Neural cell (in vitro differentiated cells): ENCODE results near the gene TEDC2. TPM values are rescaled to one million over a fixed set of nuclear protein-coding genes. Genes with fewer than 3 reads are reported as not detected.

Experiments
- H2AFZ ChIP-seq: fragments of 200-600, 300-800 bp; sonication (generic), shearing (Covaris generic); 2 replicates; pipeline ENCODE4 v1.6.0; 2014; ENCODE audit warnings: low read depth, mild to moderate bottlenecking, antibody characterized with exemption, low read length, moderate library complexity
- H3F3A ChIP-seq: fragments of 200-600 bp; shearing (Covaris generic); 2 replicates; pipeline ENCODE4 v1.6.1; 2016; ENCODE audit warnings: mild to moderate bottlenecking, moderate library complexity, mixed read lengths, antibody characterized with exemption, low read length; ENCODE audit not compliant: insufficient read depth, poor library complexity, severe bottlenecking
- H3K27ac ChIP-seq: fragments of 200-600, 300-800 bp; sonication (generic), shearing (Covaris generic); 2 replicates; pipeline ENCODE4 v1.5.1; 2014; ENCODE audit warnings: mild to moderate bottlenecking, low read length, moderate library complexity
- H3K27me3 ChIP-seq: fragments of 300-800, 200-600 bp; sonication (generic), shearing (Covaris generic); 2 replicates; pipeline ENCODE4 v1.6.0; 2014; ENCODE audit warnings: mild to moderate bottlenecking, low read depth, low read length, moderate library complexity; ENCODE audit not compliant: insufficient read depth
- H3K36me3 ChIP-seq: fragments of 300-800, 200-600 bp; sonication (generic), shearing (Covaris generic); 2 replicates; pipeline ENCODE4 v1.5.1; 2014; ENCODE audit warnings: mild to moderate bottlenecking, antibody characterized with exemption, low read length, moderate library complexity; ENCODE audit not compliant: insufficient read depth
- H3K4me2 ChIP-seq: fragments of 300-800, 200-600 bp; sonication (generic), shearing (Covaris generic); 2 replicates; pipeline ENCODE4 v1.6.0; 2014; ENCODE audit warnings: mild to moderate bottlenecking, low read length
- H3K4me3 ChIP-seq: fragments of 300-800, 200-600 bp; sonication (generic), shearing (Covaris generic); 2 replicates; pipeline ENCODE4 v1.5.1; 2014; ENCODE audit warnings: mild to moderate bottlenecking, low read length, moderate library complexity
- H3K79me2 ChIP-seq: fragments of 200-600 bp; shearing (Covaris generic); replicated peaks from 2 replicates; pipeline ENCODE4 v1.6.0; 2014; ENCODE audit warnings: mild to moderate bottlenecking, low read length, moderate library complexity; ENCODE audit not compliant: insufficient read depth
- H3K9ac ChIP-seq: fragments of 300-800, 200-600 bp; sonication (generic), shearing (Covaris generic); 2 replicates; pipeline ENCODE4 v1.6.1; 2016; ENCODE audit warnings: mild to moderate bottlenecking, low read length, mixed read lengths
- H3K9me2 ChIP-seq: fragments of 200-600 bp; shearing (Covaris generic); 2 replicates; pipeline ENCODE4 v1.6.1; 2016; ENCODE audit warnings: mild to moderate bottlenecking, low read length, mixed read lengths; ENCODE audit not compliant: insufficient read depth
- H3K9me3 ChIP-seq: fragments of 200-600, 300-800 bp; sonication (generic), shearing (Covaris generic); 2 replicates; pipeline ENCODE4 v1.6.1; 2016; ENCODE audit warnings: mild to moderate bottlenecking, mixed run types, low read length, moderate library complexity, mixed read lengths
- H4K20me1 ChIP-seq: fragments of 200-600 bp; shearing (Covaris generic); 2 replicates; pipeline ENCODE4 v1.6.1; 2016; ENCODE audit warnings: mild to moderate bottlenecking, mixed run types; ENCODE audit not compliant: insufficient read depth
- EP300 ChIP-seq: fragments of 450-650 bp; conservative IDR thresholded peaks from 2 replicates; pipeline ENCODE4 v1.6.1; 2014; ENCODE audit warnings: antibody characterized with exemption, mild to moderate bottlenecking, moderate library complexity; ENCODE audit not compliant: poor library complexity, severe bottlenecking
- EZH2 ChIP-seq: fragments of 200-600, 300-800 bp; shearing (Covaris generic), sonication (generic); IDR thresholded peaks from 2 replicates; pipeline ENCODE4 v1.6.1; 2014; ENCODE audit warnings: antibody characterized with exemption, low read length, borderline replicate concordance, mild to moderate bottlenecking; ENCODE audit not compliant: insufficient read depth, poor library complexity, severe bottlenecking
- MXI1 ChIP-seq: fragments of 450-650 bp; conservative IDR thresholded peaks from 2 replicates; pipeline ENCODE4 v1.6.1; 2014; ENCODE audit warnings: antibody characterized with exemption, mild to moderate bottlenecking; ENCODE audit not compliant: poor library complexity, severe bottlenecking
- POLR2AphosphoS5 ChIP-seq: IDR thresholded peaks from 2 replicates; pipeline ENCODE4 v1.6.1; 2012
- RAD21 ChIP-seq: fragments of 450-650 bp; conservative IDR thresholded peaks from 2 replicates; pipeline ENCODE4 v1.6.1; 2014; ENCODE audit warnings: antibody characterized with exemption, mild to moderate bottlenecking, moderate library complexity
- SMC3 ChIP-seq: fragments of 450-650 bp; conservative IDR thresholded peaks from 2 replicates; pipeline ENCODE4 v1.6.1; 2014; ENCODE audit warnings: antibody characterized with exemption, mild to moderate bottlenecking, moderate library complexity; ENCODE audit not compliant: poor library complexity
- TAF1 ChIP-seq: IDR thresholded peaks from 2 replicates; pipeline ENCODE4 v1.6.1; 2012; ENCODE audit warnings: low read depth
- polyA plus RNA-seq: library from polyadenylated mRNA; depleted of rRNA; stranded (reverse); fragments of >200 nt; gene quantifications from 2 replicates; pipeline ENCODE4 v1.2.3, GENCODE V29; 2014
- TF ChIP-seq, protein P1 (sequence below): IDR thresholded peaks from 2 replicates; pipeline ENCODE4 v1.6.1; 2012; ENCODE audit warnings: borderline replicate concordance
- TF ChIP-seq, protein P2 (sequence below): fragments of 450-650 bp; IDR thresholded peaks from 2 replicates; pipeline ENCODE4 v1.5.1; 2014; ENCODE audit warnings: antibody characterized with exemption, mild to moderate bottlenecking, moderate library complexity; ENCODE audit not compliant: poor library complexity, severe bottlenecking

TEDC2 gene
- polyA plus RNA-seq, 1 donor from 2014 or later = 31.5 TPM

DNA sequence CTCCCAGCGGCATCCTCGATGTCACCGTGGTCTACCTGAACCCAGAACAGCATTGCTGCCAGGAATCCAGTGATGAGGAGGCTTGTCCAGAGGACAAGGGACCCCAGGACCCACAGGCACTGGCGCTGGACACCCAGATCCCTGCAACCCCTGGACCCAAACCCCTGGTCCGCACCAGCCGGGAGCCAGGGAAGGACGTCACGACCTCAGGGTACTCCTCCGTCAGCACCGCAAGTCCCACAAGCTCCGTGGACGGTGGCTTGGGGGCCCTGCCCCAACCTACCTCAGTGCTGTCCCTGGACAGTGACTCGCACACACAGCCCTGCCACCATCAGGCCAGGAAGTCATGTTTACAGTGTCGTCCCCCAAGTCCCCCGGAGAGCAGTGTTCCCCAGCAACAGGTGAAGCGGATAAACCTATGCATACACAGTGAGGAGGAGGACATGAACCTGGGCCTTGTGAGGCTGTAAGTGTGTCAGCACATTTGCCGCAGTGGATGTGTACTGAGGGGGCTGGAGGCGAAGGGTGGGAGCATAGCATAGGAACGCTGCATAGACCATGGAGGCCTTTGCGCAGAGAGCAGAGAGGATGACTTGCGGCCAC, 3.3 kb upstream of the TEDC2 start:
- no peak overlapping the region for H3K9ac ChIP-seq

DNA sequence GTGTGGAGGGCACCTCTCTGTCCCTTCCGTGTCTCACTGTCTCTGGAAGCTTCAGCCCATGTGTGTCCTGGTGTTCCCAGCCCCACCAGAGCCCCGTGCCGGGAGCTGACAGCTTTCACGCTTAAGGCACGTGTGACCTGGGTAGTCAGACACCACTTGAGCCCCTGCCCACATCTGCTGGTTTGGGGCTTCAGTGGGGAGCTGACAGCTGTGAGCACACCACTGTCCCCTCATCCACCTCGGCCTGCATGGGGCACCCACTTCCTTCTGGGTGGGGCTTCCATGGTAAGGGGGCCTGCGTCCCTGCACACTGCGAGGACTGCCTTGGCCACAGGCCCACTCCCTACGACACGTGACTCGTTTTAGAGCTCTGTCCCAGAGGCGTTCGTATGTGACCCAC, 2.6 kb upstream of the TEDC2 start:
- no peaks in the 10 kb centered on the region for H3K27me3 ChIP-seq
- TF ChIP-seq, protein P1, sequence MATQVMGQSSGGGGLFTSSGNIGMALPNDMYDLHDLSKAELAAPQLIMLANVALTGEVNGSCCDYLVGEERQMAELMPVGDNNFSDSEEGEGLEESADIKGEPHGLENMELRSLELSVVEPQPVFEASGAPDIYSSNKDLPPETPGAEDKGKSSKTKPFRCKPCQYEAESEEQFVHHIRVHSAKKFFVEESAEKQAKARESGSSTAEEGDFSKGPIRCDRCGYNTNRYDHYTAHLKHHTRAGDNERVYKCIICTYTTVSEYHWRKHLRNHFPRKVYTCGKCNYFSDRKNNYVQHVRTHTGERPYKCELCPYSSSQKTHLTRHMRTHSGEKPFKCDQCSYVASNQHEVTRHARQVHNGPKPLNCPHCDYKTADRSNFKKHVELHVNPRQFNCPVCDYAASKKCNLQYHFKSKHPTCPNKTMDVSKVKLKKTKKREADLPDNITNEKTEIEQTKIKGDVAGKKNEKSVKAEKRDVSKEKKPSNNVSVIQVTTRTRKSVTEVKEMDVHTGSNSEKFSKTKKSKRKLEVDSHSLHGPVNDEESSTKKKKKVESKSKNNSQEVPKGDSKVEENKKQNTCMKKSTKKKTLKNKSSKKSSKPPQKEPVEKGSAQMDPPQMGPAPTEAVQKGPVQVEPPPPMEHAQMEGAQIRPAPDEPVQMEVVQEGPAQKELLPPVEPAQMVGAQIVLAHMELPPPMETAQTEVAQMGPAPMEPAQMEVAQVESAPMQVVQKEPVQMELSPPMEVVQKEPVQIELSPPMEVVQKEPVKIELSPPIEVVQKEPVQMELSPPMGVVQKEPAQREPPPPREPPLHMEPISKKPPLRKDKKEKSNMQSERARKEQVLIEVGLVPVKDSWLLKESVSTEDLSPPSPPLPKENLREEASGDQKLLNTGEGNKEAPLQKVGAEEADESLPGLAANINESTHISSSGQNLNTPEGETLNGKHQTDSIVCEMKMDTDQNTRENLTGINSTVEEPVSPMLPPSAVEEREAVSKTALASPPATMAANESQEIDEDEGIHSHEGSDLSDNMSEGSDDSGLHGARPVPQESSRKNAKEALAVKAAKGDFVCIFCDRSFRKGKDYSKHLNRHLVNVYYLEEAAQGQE = no peak
- TF ChIP-seq RAD21 = no peak
- TF ChIP-seq POLR2AphosphoS5 = no peak
- TF ChIP-seq TAF1 = no peak
- TF ChIP-seq SMC3 = no peak
- TF ChIP-seq EZH2 = no peak
- no peak for TF ChIP-seq EP300
- TF ChIP-seq, protein P2, sequence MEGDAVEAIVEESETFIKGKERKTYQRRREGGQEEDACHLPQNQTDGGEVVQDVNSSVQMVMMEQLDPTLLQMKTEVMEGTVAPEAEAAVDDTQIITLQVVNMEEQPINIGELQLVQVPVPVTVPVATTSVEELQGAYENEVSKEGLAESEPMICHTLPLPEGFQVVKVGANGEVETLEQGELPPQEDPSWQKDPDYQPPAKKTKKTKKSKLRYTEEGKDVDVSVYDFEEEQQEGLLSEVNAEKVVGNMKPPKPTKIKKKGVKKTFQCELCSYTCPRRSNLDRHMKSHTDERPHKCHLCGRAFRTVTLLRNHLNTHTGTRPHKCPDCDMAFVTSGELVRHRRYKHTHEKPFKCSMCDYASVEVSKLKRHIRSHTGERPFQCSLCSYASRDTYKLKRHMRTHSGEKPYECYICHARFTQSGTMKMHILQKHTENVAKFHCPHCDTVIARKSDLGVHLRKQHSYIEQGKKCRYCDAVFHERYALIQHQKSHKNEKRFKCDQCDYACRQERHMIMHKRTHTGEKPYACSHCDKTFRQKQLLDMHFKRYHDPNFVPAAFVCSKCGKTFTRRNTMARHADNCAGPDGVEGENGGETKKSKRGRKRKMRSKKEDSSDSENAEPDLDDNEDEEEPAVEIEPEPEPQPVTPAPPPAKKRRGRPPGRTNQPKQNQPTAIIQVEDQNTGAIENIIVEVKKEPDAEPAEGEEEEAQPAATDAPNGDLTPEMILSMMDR = no peak
- TF ChIP-seq MXI1 = no peak
- H3K9ac ChIP-seq = no peak overlapping the region
- H3K27ac ChIP-seq = no peak overlapping the region
- H3K4me2 ChIP-seq = no peak overlapping the region
- no peaks in the 10 kb centered on the region for H3F3A ChIP-seq
- H3K9me3 ChIP-seq = no peaks in the 10 kb centered on the region
- no peaks in the 10 kb centered on the region for H4K20me1 ChIP-seq
- no peak overlapping the region for H3K4me3 ChIP-seq
- no peaks in the 10 kb centered on the region for H3K36me3 ChIP-seq
- no peaks in the 10 kb centered on the region for H3K9me2 ChIP-seq
- no peaks in the 10 kb centered on the region for H3K79me2 ChIP-seq
- no peak overlapping the region for H2AFZ ChIP-seq

More for the DNA sequence above, 3.3 kb upstream of the TEDC2 start:
- TF ChIP-seq, protein P2 = no peak
- TF ChIP-seq MXI1 = no peak
- no peak for TF ChIP-seq SMC3
- TF ChIP-seq TAF1 = no peak
- no peak for TF ChIP-seq EP300
- no peak for TF ChIP-seq EZH2
- TF ChIP-seq POLR2AphosphoS5 = no peak
- no peak for TF ChIP-seq RAD21
- no peaks in the 10 kb centered on the region for H3K36me3 ChIP-seq
- H3K79me2 ChIP-seq = no peaks in the 10 kb centered on the region
- H2AFZ ChIP-seq = no peak overlapping the region
- no peaks in the 10 kb centered on the region for H4K20me1 ChIP-seq
- no peak overlapping the region for H3K4me2 ChIP-seq
- no peaks in the 10 kb centered on the region for H3F3A ChIP-seq
- H3K9me2 ChIP-seq = no peaks in the 10 kb centered on the region
- no peaks in the 10 kb centered on the region for H3K27me3 ChIP-seq
- no peaks in the 10 kb centered on the region for H3K9me3 ChIP-seq
- no peak overlapping the region for H3K27ac ChIP-seq
- no peak overlapping the region for H3K4me3 ChIP-seq
